ENCODE measurements around the gene SKOR1. TPM values are rescaled to one million over a fixed set of nuclear protein-coding genes. Genes with fewer than 3 reads are reported as not detected.

The SKOR1 gene
- total and polyA plus RNA-seq, 2 of the 8 experiments (the other 6 are each of a cell fraction or from before 2014, with no cell fraction given): 0.03 to 0.11 TPM

GRCh38 chr15:67777773-67778172, 47.5 kb upstream of the SKOR1 start:
- H4K8ac ChIP-seq (ENCODE audit: extremely low read depth, insufficient read depth, low read length): no peak overlapping the region
- H2AK5ac ChIP-seq (ENCODE audit: low read depth, low read length): no peak overlapping the region

More at GRCh38 chr15:67777773-67778172, 47.5 kb upstream of the SKOR1 start:
- no peak overlapping the region for H3K4me2 ChIP-seq (ENCODE audit: insufficient read depth in 1 of 2, low read depth in 2 of 2, low read length in 2 of 2)
- H4K91ac ChIP-seq (replicated peaks; ENCODE audit: insufficient read length, low read length): no peak overlapping the region
- H2BK15ac ChIP-seq (ENCODE audit: low read length): no peak overlapping the region
- CTCF ChIA-PET (ENCODE audit: partially characterized antibody): interaction anchor here (0.6 to 0.9 kb wide), 2 partner anchors 259 to 311 kb away, joined by 3 read pairs; no protein-coding TSS in a partner anchor
- H3K36me3 ChIP-seq (ENCODE audit: control insufficient read depth in 2 of 4, insufficient read depth in 4 of 4, low read length in 3 of 4): no peaks in the 10 kb centered on the region
- no peak overlapping the region for H4K5ac ChIP-seq (ENCODE audit: insufficient read length, low read depth, low read length)
- H4K20me1 ChIP-seq (replicated peaks in 1 of 2; ENCODE audit: control insufficient read depth in 1 of 2, insufficient read depth in 2 of 2, low read length in 2 of 2): no peaks in the 10 kb centered on the region
- no peaks in the 10 kb centered on the region; the same call in 1 of the 2 replicates for H3K23me2 ChIP-seq (ENCODE audit: low read depth, low read length)
- H2BK120ac ChIP-seq (replicated peaks; ENCODE audit: low read depth, low read length): no peak overlapping the region
- WGBS, 2 experiments (ENCODE audit: extremely low coverage in 1 of 2, insufficient coverage in 1 of 2, insufficient read length in 1 of 2, insufficient replicate concordance in 2 of 2, low coverage in 1 of 2, low lambda C conversion rate in 2 of 2, missing lambda C conversion rate in 1 of 2): 75% methylated on average over 2 of the region's 2 CpGs; no CpG with 5 or more reads in 1 of the 2 experiments
- TF ChIP-seq SP1 (IDR thresholded peaks at IDR 0.05; ENCODE audit: low read depth, low read length) (no peak), TBP (IDR thresholded peaks at IDR 0.05; ENCODE audit: low read depth, low read length) (no peak), ZNF274 (IDR thresholded peaks at IDR 0.05; ENCODE audit: borderline replicate concordance, extremely low read depth, low read length) (no peak), JUN (IDR thresholded peaks at IDR 0.05; ENCODE audit: low read depth, low read length) (no peak), MAFK (IDR thresholded peaks at IDR 0.05; ENCODE audit: low read depth, low read length) (no peak), RBBP5 (IDR thresholded peaks at IDR 0.05; ENCODE audit: borderline replicate concordance, low read depth, low read length) (no peak), E2F6 (IDR thresholded peaks at IDR 0.05) (no peak), SUZ12 (IDR thresholded peaks at IDR 0.05; ENCODE audit: low read length) (no peak), SIRT6 (IDR thresholded peaks at IDR 0.05; ENCODE audit: low read length) (no peak), KDM5A (IDR thresholded peaks at IDR 0.05; ENCODE audit: low read length) (no peak), POLR2A (IDR thresholded peaks at IDR 0.05; ENCODE audit: control extremely low read depth in 1 of 2, low read depth in 2 of 2, low read length in 2 of 2) (no peak), HDAC6 (IDR thresholded peaks at IDR 0.05; ENCODE audit: low read depth, low read length) (no peak), SIN3A (conservative IDR thresholded peaks at IDR 0.05 in 1 of 2, IDR thresholded peaks at IDR 0.05 in 1 of 2; ENCODE audit: low read depth in 1 of 2, low read length in 2 of 2) (no peak), HDAC2 (IDR thresholded peaks at IDR 0.05; ENCODE audit: borderline replicate concordance in 1 of 2, low read depth in 2 of 2, low read length in 2 of 2) (no peak)
- peaks cover under 1 to 12% (median 9%) of the 10 kb centered on the region in 4 experiments; a peak in 5 of 7 replicates for H3K4me1 ChIP-seq (replicated peaks in 1 of 4; ENCODE audit: control insufficient read depth in 3 of 4, insufficient read depth in 4 of 4, low read length in 3 of 4)
- no peak overlapping the region for H2BK5ac ChIP-seq (ENCODE audit: low read depth, low read length)
- H3K18ac ChIP-seq (ENCODE audit: extremely low read depth, low read length): no peak overlapping the region
- FAIRE-seq (no peak), DNase-seq (ENCODE audit: low read depth in 1 of 2, low spot score in 2 of 2) (no peak)
- no peaks in the 10 kb centered on the region for H3K9me3 ChIP-seq (ENCODE audit: insufficient read depth in 2 of 2, low read depth in 1 of 2, low read length in 1 of 2)
- H3K9ac ChIP-seq (replicated peaks in 1 of 4; ENCODE audit: extremely low read depth in 1 of 4, low read depth in 3 of 4, low read length in 3 of 4): no peak overlapping the region
- no peaks in the 10 kb centered on the region for H3K27me3 ChIP-seq (replicated peaks in 1 of 4; ENCODE audit: control insufficient read depth in 3 of 4, extremely low read depth in 1 of 4, insufficient read depth in 3 of 4, low read length in 3 of 4)
- POLR2A ChIA-PET (ENCODE audit: partially characterized antibody): no interaction called here
- no peaks in the 10 kb centered on the region for H3K79me1 ChIP-seq (ENCODE audit: low read depth, low read length)
- H3K4me3 ChIP-seq (ENCODE audit: extremely low read depth in 1 of 4, insufficient read depth in 2 of 4, low read depth in 3 of 4, low read length in 4 of 4): no peak overlapping the region
- H2BK12ac ChIP-seq (ENCODE audit: low read depth, low read length): no peak overlapping the region
- H2AFZ ChIP-seq (ENCODE audit: low read length): no peak overlapping the region
- no peak overlapping the region for H3K23ac ChIP-seq (ENCODE audit: insufficient read length)
- no peak overlapping the region for H3K4ac ChIP-seq (replicated peaks; ENCODE audit: insufficient read length, low read depth, low read length)
- no peak overlapping the region for H2BK20ac ChIP-seq (ENCODE audit: low read length)
- no peak overlapping the region for H3K56ac ChIP-seq (replicated peaks; ENCODE audit: insufficient read length, low read depth, low read length)
- no peak overlapping the region for H3K27ac ChIP-seq (ENCODE audit: low read depth, low read length)
- no peak overlapping the region for H3K14ac ChIP-seq (ENCODE audit: insufficient read length)
- no peaks in the 10 kb centered on the region for H3K79me2 ChIP-seq (ENCODE audit: control insufficient read depth in 1 of 2, insufficient read depth in 2 of 2, low read length in 2 of 2)
